ENCODE results near the gene ADAMTS17.

The ADAMTS17 gene

GRCh38 chr15:100275641-100276040 is 66.1 kb downstream of the ADAMTS17 start:
- no peak for DNase-seq

- no peak for DNase-seq
Measured at GRCh38 chr15:100269831-100270230, 71.9 kb downstream of the ADAMTS17 start.

- DNase-seq, result no peak
Measured at GRCh38 chr15:100266166-100266565, 75.6 kb downstream of the ADAMTS17 start.

- no peak for DNase-seq
Measured at GRCh38 chr15:100265641-100266035, 76.1 kb downstream of the ADAMTS17 start.

GRCh38 chr15:100264994-100265640 is 76.7 kb downstream of the ADAMTS17 start:
- DNase-seq, result no peak

- no peak for DNase-seq
Measured at GRCh38 chr15:100263721-100264455, 77.9 kb downstream of the ADAMTS17 start.

- DNase-seq, result no peak
Measured at GRCh38 chr15:100263031-100263430, 78.7 kb downstream of the ADAMTS17 start.

- no peak for DNase-seq
Measured at GRCh38 chr15:100261302-100262240, 80.2 kb downstream of the ADAMTS17 start.

GRCh38 chr15:100259266-100259665 is 82.5 kb downstream of the ADAMTS17 start:
- no peak for DNase-seq

GRCh38 chr15:100256970-100257650 is 84.7 kb downstream of the ADAMTS17 start:
- no peak for DNase-seq

- no peak for DNase-seq
Measured at GRCh38 chr15:100256101-100256969, 85.4 kb downstream of the ADAMTS17 start.

- no peak for DNase-seq
Measured at GRCh38 chr15:100255644-100256043, 86.1 kb downstream of the ADAMTS17 start.

- DNase-seq, result no peak
Measured at GRCh38 chr15:100254691-100255090, 87.1 kb downstream of the ADAMTS17 start.

GRCh38 chr15:100254285-100254684 is 87.5 kb downstream of the ADAMTS17 start:
- no peak for DNase-seq

- no peak for DNase-seq
Measured at GRCh38 chr15:100253640-100254039, 88.1 kb downstream of the ADAMTS17 start.

- DNase-seq, result no peak
Measured at GRCh38 chr15:100252779-100253417, 88.9 kb downstream of the ADAMTS17 start.

- no peak for DNase-seq
Measured at GRCh38 chr15:100252359-100252758, 89.4 kb downstream of the ADAMTS17 start.

GRCh38 chr15:100250176-100250800 is 91.5 kb downstream of the ADAMTS17 start:
- no peak for DNase-seq

GRCh38 chr15:100249096-100249815 is 92.5 kb downstream of the ADAMTS17 start:
- no peak for DNase-seq

- no peak for DNase-seq
Measured at GRCh38 chr15:100248236-100248635, 93.5 kb downstream of the ADAMTS17 start.
